Loucy (cell line): ENCODE results near the gene KCNQ2.

Source experiments
- CTCF ChIP-seq: fragments of 200-600 bp; sonication (generic); conservative IDR thresholded peaks from 2 replicates; pipeline ENCODE4 v1.5.1; 2014; ENCODE audit warnings: mild to moderate bottlenecking, antibody characterized with exemption, low read length
- EZH2phosphoT487 ChIP-seq: fragments of 200-600 bp; IDR thresholded peaks from 2 replicates; pipeline ENCODE4 v1.6.1; 2018; ENCODE audit warnings: antibody characterized with exemption, mild to moderate bottlenecking, moderate library complexity, borderline replicate concordance

GRCh38 chr20:63378626-63379025, 93.8 kb downstream of the KCNQ2 start:
- no peak for TF ChIP-seq CTCF
- no peak for TF ChIP-seq EZH2phosphoT487
